ENCODE data around the gene KLF12. TPM values are rescaled to one million over a fixed set of nuclear protein-coding genes. Genes with fewer than 3 reads are reported as not detected.

Gene KLF12
- total RNA-seq, 1 donor = 28.7 TPM

DNA sequence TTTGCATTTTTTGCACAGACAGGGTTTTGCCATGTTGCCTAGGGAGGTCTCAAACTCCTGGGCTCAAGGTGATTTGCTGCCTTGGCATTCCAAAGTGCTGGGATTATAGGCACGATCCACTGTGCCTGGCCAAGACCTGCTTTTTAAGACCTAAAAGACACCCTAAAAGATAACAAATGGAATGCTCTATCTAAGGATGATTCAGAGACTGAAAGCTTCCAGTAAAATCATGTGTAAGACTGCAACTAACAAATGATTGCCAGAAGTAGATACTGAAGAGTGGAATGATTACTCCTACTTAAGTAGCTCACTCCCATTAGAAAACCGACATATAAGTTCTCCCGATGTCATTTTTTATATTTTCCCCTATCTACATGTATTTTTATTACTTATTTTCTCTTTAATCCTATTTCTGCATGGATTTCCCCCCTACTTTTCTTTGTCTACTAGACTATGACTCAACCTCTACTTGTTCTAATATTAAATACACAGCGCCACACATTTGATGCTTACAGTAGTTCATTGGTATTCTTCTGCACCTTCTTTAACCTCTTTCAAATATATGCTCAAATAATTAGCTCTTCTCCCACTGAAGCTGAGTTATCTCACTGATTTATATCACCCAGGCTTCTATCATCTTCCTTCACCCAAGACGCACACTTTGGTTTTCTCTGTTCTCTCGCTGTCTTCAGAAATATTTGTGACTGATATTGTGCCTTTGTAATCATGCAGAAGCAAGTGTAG is 32.2 kb upstream of the KLF12 start:
- H3K4me3 ChIP-seq (ENCODE audit: low read depth, low read length) = no peak overlapping the region
- no peak for DNase-seq (ENCODE audit: low read depth)
- TF ChIP-seq, protein P1, sequence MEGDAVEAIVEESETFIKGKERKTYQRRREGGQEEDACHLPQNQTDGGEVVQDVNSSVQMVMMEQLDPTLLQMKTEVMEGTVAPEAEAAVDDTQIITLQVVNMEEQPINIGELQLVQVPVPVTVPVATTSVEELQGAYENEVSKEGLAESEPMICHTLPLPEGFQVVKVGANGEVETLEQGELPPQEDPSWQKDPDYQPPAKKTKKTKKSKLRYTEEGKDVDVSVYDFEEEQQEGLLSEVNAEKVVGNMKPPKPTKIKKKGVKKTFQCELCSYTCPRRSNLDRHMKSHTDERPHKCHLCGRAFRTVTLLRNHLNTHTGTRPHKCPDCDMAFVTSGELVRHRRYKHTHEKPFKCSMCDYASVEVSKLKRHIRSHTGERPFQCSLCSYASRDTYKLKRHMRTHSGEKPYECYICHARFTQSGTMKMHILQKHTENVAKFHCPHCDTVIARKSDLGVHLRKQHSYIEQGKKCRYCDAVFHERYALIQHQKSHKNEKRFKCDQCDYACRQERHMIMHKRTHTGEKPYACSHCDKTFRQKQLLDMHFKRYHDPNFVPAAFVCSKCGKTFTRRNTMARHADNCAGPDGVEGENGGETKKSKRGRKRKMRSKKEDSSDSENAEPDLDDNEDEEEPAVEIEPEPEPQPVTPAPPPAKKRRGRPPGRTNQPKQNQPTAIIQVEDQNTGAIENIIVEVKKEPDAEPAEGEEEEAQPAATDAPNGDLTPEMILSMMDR (IDR thresholded peaks at IDR 0.05; ENCODE audit: insufficient read depth, low read length) = no peak

DNA sequence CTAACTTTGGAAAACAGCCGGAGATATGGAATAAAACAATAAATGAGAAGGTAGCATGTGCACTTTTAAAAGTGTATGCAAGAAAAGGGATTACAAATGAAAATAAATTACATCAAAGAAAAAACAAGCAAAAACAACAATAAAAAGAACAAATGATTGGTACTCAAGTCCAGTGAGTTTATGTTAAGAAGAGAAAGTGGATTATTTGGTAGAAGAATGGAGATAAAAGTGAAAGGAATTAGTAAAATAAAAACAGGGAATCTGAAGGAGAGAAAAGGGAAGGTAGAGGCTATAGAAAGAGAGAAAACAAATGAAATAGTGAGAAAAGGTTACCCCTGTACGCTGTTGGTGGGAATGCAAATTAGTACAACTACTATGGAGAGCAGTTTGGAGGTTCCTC is 28.6 kb upstream of the KLF12 start:
- TF ChIP-seq, protein P1 (IDR thresholded peaks at IDR 0.05; ENCODE audit: insufficient read depth, low read length) = no peak
- no peak overlapping the region for H3K4me3 ChIP-seq (ENCODE audit: low read depth, low read length)
- DNase-seq (ENCODE audit: low read depth) = no peak

DNA sequence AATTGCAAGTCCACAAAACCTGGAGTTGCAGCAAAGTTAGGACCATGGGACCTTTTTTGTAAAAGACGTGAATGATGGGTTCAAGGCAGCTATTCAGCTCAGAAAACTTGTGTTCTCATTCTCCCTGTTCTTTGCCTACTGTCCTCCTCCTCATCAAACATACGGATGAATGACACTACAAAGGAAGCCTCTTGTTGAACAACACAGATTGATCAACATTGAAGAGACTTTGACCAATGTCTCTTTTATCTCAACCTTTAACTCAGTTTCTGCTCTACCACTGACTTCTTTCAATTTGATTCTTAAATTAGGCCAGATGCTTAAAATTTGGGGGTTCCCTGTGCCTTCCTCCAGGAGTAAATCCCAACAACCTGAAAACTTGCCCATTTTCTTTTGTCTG is 27.9 kb upstream of the KLF12 start:
- DNase-seq (ENCODE audit: low read depth) = no peak
- TF ChIP-seq, protein P1 (IDR thresholded peaks at IDR 0.05; ENCODE audit: insufficient read depth, low read length) = no peak
- no peak overlapping the region for H3K4me3 ChIP-seq (ENCODE audit: low read depth, low read length)

DNA sequence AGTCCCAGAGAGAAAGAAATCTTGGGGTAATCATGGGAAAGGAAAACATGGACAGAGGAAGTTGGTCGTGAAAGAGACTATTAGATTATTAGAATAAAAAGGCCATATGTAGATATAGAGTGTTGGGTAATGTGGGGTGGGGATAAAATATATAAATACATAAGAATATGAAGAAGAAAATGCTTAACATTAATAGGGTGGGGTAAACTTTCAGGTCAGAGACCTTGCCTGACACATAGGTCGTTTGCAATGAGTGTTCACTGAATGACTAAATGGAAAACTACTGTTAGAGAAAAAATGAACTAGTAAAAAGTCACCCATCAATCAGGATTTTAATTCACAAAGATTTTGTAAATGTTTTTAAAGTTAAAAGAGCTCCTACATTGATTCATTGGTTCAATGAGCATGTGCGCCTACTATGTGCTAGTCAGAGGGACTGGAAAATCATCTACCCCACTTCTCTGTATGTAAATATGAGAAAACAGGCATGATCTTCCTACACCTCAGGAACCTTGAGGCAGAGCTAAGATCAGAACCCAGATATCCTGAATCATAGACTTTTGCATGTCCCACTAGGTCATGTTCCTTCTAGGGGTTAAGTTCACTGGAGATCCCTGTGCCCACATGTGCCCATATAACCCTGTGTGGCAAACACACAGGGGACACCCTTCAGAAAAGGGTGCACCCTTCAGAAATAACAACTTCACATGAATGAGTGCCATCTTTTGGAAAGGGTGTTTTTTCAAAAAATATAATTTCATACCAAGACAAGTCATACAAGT is 24.6 kb upstream of the KLF12 start:
- H3K4me3 ChIP-seq (ENCODE audit: low read depth, low read length) = no peak overlapping the region
- TF ChIP-seq, protein P1 (IDR thresholded peaks at IDR 0.05; ENCODE audit: insufficient read depth, low read length) = no peak
- no peak for DNase-seq (ENCODE audit: low read depth)

DNA sequence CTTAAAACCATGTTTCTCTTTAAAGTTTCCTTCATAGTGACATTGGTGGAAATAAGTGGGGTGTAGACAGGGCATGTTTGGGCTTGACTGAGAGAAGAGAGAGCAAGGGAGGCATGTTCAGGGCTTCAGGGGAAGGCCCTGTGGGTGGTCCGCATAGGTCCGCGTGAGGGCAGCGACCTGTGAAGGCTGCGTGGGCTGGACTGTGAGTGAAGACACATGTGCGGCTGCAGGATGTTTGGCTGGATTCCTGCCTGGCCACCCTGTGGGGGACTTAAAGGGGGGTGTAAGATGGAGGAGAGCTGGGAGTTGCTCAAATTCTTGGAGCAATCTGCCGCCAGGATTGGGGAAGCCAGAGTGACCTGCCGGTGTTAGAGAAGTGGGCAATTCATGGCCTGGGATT is 23.8 kb upstream of the KLF12 start:
- H3K4me3 ChIP-seq (ENCODE audit: low read depth, low read length) = no peak overlapping the region
- TF ChIP-seq, protein P1 (IDR thresholded peaks at IDR 0.05; ENCODE audit: insufficient read depth, low read length) = no peak

DNA sequence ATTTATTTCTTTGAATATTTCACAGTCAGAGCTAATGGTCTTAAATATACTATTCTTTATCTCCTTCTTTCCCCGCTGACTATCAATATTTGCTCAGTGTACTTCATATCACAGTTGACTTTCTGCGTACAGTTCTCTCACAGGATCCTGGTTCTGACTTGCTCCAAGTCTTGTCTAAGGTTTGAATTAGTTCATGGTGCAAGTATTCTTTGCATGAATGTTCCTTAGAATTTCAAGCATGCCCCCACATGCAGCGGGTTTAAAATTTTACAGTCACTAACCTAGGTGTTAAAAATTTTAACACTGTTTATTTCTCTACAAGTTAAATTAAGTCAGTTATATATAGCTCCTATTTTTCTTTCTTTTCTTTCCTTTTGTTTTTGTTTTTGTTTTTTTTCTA is 20.8 kb upstream of the KLF12 start:
- DNase-seq (ENCODE audit: low read depth) = no peak
- H3K4me3 ChIP-seq (ENCODE audit: low read depth, low read length) = no peak overlapping the region
- TF ChIP-seq, protein P1 (IDR thresholded peaks at IDR 0.05; ENCODE audit: insufficient read depth, low read length) = no peak

More for the DNA sequence above, 23.8 kb upstream of the KLF12 start:
- DNase-seq (ENCODE audit: low read depth) = no peak

All from fibroblast of the aortic adventitia (primary cell).